ENCODE measurements around the gene AMH.

AMH gene

DNA sequence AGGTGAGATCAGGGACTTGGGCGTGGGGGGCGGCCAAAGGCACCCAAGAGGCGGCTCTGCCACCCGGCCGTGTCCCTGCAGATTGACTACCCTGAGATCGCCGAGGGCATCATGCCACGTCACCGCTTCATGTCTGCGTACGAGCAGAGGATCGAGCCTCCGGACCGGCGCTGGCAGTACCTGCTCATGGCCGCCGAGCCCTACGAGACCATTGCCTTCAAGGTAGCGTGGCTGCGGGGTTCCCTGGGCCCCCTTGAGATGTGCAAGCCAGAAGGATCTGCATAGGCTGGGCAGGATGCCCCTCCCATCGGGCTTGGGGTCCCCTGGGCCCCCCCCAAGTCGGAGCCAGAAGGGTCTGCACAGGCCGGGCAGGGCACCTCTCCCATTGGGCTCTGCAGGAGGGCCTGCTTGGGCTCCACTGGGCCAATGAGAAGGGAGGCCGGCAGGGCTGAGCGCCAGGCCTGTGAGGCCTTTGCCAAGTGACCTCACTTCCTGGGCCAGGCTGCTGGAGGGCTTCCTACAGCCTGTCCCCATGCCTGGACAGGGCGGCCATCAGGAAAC, 2.2 kb upstream of the AMH start:
- Histone ChIP-seq H3K36me3 (ENCODE audit: control insufficient read depth in 2 of 2, insufficient read depth in 1 of 2, low read length in 2 of 2) (peaks cover 10 to 71% of the 10 kb centered on the region in 2 experiments), H3K4me3 (ENCODE audit: low read depth, low read length) (no peak overlapping the region), H3K9me3 (ENCODE audit: control insufficient read depth, insufficient read depth, low read depth, low read length) (no peaks in the 10 kb centered on the region), H3K4me1 (ENCODE audit: control insufficient read depth, insufficient read depth, low read length) (no peaks in the 10 kb centered on the region), H3K27ac (ENCODE audit: extremely low read depth, low read depth, low read length) (0 out of 2 replicates have a peak overlapping the region, but pooled peaks have one; percentile 16)
- TF ChIP-seq ZNF624 (tag by site-specific recombination; IDR thresholded peaks at IDR 0.05) = no peak
- TF ChIP-seq ZNF223 (tag by site-specific recombination; IDR thresholded peaks at IDR 0.05) = peak; percentile 72; the same call in 1 of the 2 replicates
- TF ChIP-seq PATZ1 (tag by site-specific recombination; IDR thresholded peaks at IDR 0.05) = peak; percentile 51; the same call in 1 of the 2 replicates
- no peak for TF ChIP-seq ZNF747 (tag by site-specific recombination; IDR thresholded peaks at IDR 0.05)
- peak; percentile 91 for TF ChIP-seq GLIS1 (tag by site-specific recombination; IDR thresholded peaks at IDR 0.05)
- TF ChIP-seq ZNF391 (tag by site-specific recombination; IDR thresholded peaks at IDR 0.05; ENCODE audit: borderline replicate concordance, low read depth) = no peak
- TF ChIP-seq ZIC2 (tag by site-specific recombination; IDR thresholded peaks at IDR 0.05) = peak; percentile 10; the same call in 1 of the 2 replicates
- TF ChIP-seq, protein P1, sequence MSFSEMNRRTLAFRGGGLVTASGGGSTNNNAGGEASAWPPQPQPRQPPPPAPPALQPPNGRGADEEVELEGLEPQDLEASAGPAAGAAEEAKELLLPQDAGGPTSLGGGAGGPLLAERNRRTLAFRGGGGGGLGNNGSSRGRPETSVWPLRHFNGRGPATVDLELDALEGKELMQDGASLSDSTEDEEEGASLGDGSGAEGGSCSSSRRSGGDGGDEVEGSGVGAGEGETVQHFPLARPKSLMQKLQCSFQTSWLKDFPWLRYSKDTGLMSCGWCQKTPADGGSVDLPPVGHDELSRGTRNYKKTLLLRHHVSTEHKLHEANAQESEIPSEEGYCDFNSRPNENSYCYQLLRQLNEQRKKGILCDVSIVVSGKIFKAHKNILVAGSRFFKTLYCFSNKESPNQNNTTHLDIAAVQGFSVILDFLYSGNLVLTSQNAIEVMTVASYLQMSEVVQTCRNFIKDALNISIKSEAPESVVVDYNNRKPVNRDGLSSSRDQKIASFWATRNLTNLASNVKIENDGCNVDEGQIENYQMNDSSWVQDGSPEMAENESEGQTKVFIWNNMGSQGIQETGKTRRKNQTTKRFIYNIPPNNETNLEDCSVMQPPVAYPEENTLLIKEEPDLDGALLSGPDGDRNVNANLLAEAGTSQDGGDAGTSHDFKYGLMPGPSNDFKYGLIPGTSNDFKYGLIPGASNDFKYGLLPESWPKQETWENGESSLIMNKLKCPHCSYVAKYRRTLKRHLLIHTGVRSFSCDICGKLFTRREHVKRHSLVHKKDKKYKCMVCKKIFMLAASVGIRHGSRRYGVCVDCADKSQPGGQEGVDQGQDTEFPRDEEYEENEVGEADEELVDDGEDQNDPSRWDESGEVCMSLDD (tag by site-specific recombination; IDR thresholded peaks at IDR 0.05) = peak; percentile 73; the same call in 1 of the 2 replicates
- peak; percentile 52 for TF ChIP-seq SP2 (tag by site-specific recombination; IDR thresholded peaks at IDR 0.05)
- TF ChIP-seq ZFP3 (tag by site-specific recombination; IDR thresholded peaks at IDR 0.05; ENCODE audit: low read depth) = no peak
- TF ChIP-seq ZNF626 (tag by site-specific recombination; IDR thresholded peaks at IDR 0.05) = no peak
- TF ChIP-seq ZXDB (tag by site-specific recombination; IDR thresholded peaks at IDR 0.05) = no peak
- TF ChIP-seq ZNF530 (tag by site-specific recombination; IDR thresholded peaks at IDR 0.05; ENCODE audit: low read depth) = no peak
- no peak for TF ChIP-seq ZNF202 (tag by site-specific recombination; IDR thresholded peaks at IDR 0.05; ENCODE audit: borderline replicate concordance)
- peak; percentile 14; the same call in 1 of the 2 replicates for TF ChIP-seq ZNF629 (tag by site-specific recombination; IDR thresholded peaks at IDR 0.05)
- ChIA-PET CTCF (no interaction called here), POLR2A (no interaction called here)

DNA sequence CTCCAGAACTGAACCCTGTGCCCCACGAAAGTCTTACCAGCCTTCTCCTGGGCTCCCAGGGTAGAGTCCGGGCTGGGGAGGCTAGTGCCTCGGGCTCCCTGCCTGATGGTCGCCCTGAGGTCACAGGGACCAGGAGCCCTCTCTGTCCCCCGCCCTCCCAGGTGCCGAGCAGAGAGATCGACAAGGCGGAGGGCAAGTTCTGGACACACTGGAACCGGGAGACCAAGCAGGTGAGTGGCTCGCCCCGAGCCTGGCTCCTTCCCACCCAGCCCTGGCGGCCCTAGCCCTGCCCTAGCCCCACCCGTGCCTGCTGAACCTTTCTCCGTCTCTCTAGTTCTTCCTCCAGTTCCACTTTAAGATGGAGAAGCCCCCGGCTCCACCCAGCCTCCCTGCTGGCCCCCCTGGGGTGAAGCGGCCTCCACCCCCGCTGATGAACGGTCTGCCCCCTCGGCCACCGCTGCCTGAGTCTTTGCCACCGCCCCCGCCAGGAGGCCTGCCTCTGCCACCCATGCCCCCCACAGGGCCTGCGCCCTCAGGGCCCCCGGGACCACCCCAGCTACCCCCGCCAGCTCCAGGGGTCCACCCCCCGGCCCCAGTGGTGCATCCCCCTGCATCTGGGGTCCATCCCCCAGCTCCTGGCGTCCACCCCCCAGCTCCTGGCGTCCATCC, 1.6 kb upstream of the AMH start:
- H3K36me3 ChIP-seq (ENCODE audit: control insufficient read depth in 2 of 2, insufficient read depth in 1 of 2, low read length in 2 of 2) = peaks cover 10 to 64% of the 10 kb centered on the region in 2 experiments
- POLR2A ChIA-PET = interaction anchor here (3.4 kb wide), 1 partner anchor 9 kb away, joined by 14 read pairs; no protein-coding TSS in a partner anchor
- CTCF ChIA-PET = no interaction called here

More for the DNA sequence above, 1.6 kb upstream of the AMH start:
- Histone ChIP-seq H3K9me3 (ENCODE audit: control insufficient read depth, insufficient read depth, low read depth, low read length) (no peaks in the 10 kb centered on the region), H3K27ac (ENCODE audit: extremely low read depth, low read depth, low read length) (0 out of 2 replicates have a peak overlapping the region, but pooled peaks have one; percentile 16), H3K4me1 (ENCODE audit: control insufficient read depth, insufficient read depth, low read length) (no peaks in the 10 kb centered on the region), H3K4me3 (ENCODE audit: low read depth, low read length) (no peak overlapping the region)
- TF ChIP-seq ZNF174 (tag by site-specific recombination; IDR thresholded peaks at IDR 0.05) (no peak), ZNF600 (tag by site-specific recombination; IDR thresholded peaks at IDR 0.05) (peak; percentile 83), ZBTB7A (tag by site-specific recombination; IDR thresholded peaks at IDR 0.05; ENCODE audit: low read depth) (0 out of 2 replicates have a peak, but pooled peaks have one; percentile 30), ZIC2 (tag by site-specific recombination; IDR thresholded peaks at IDR 0.05) (peak; percentile 49; the same call in 1 of the 2 replicates), ZFP37 (tag by site-specific recombination; IDR thresholded peaks at IDR 0.05) (no peak), KLF8 (tag by site-specific recombination; IDR thresholded peaks at IDR 0.05) (peak; percentile 67; the same call in 1 of the 2 replicates), ZFHX2 (tag by site-specific recombination; conservative IDR thresholded peaks at IDR 0.05) (peak; percentile 58), HIC1 (tag by site-specific recombination; IDR thresholded peaks at IDR 0.05) (peak; percentile 80), ZNF404 (tag by site-specific recombination; IDR thresholded peaks at IDR 0.05) (no peak), ZBTB8A (tag by site-specific recombination; IDR thresholded peaks at IDR 0.05) (peak; percentile 68; the same call in 1 of the 2 replicates), GLIS1 (tag by site-specific recombination; IDR thresholded peaks at IDR 0.05) (peak; percentile 88), KLF1 (tag by site-specific recombination; IDR thresholded peaks at IDR 0.05) (peak; percentile 70), GLIS2 (tag by site-specific recombination; IDR thresholded peaks at IDR 0.05) (peak; percentile 68), ZNF132 (tag by site-specific recombination; IDR thresholded peaks at IDR 0.05; ENCODE audit: borderline replicate concordance) (no peak)

Data from HEK293 (cell line).